WTC11 (cell line): ENCODE results near the gene FAM20C. TPM values are rescaled to one million over a fixed set of nuclear protein-coding genes. Genes with fewer than 3 reads are reported as not detected.
"Not testable (repeated sequence)": the region's sequence is repeated elsewhere in the genome, so short reads cannot be mapped to it uniquely, and the experiment has no call there.

Experiments
- ATAC-seq: fragments of 200-7000 bp; cut with Tn5 transposase; 2 replicates; pipeline ENCODE4 v1.10.0; 2021; ENCODE audit warnings: mild to moderate bottlenecking, moderate library complexity
- CTCF ChIA-PET: fragments of 300-600 bp; sonication (Branson Sonifier 250); formaldehyde crosslinking; loops from one replicate; lab custom pipeline; 2021; ENCODE audit warnings: antibody characterized with exemption; lab: Charles Lee
- POLR2A ChIA-PET: fragments of 350-600 bp; sonication (Branson Sonifier 250); formaldehyde crosslinking; loops from one replicate; lab custom pipeline; 2021; ENCODE audit warnings: antibody characterized with exemption; lab: Charles Lee
- DNase-seq: peaks from one replicate; pipeline ENCODE4 v3.0.0; 2021; ENCODE audit warnings: low spot score
- H3K27ac Mint-ChIP-seq: 2 replicates; pipeline ENCODE4 v1.8.0; 2021; ENCODE audit warnings: mixed read lengths
- H3K27me3 Mint-ChIP-seq: 2 replicates; pipeline ENCODE4 v1.8.0; 2021; ENCODE audit warnings: low read depth, mild to moderate bottlenecking, moderate library complexity, mixed read lengths
- H3K36me3 Mint-ChIP-seq: 2 replicates; pipeline ENCODE4 v1.8.0; 2021; ENCODE audit warnings: mixed read lengths
- H3K4me1 Mint-ChIP-seq: 2 replicates; pipeline ENCODE4 v1.8.0; 2022; ENCODE audit warnings: mixed read lengths
- H3K4me3 Mint-ChIP-seq: 2 replicates; pipeline ENCODE4 v1.8.0; 2021; ENCODE audit warnings: mild to moderate bottlenecking, moderate library complexity, mixed read lengths
- H3K9me3 Mint-ChIP-seq: 2 replicates; pipeline ENCODE4 v1.8.0; 2021; ENCODE audit warnings: mixed read lengths
- E2F5 ChIP-seq: sonication (generic); formaldehyde crosslinking; IDR thresholded peaks from 2 replicates; pipeline ENCODE4 v1.8.1; 2022; ENCODE audit warnings: mild to moderate bottlenecking, moderate library complexity, missing genetic modification reagents
- ELF4 ChIP-seq: sonication (generic); formaldehyde crosslinking; IDR thresholded peaks from 2 replicates; pipeline ENCODE4 v1.8.1; 2022; ENCODE audit warnings: low read depth, mild to moderate bottlenecking, moderate library complexity, missing genetic modification reagents
- EMX1 ChIP-seq: fragments of 250-450 bp; sonication (Bioruptor Pico); IDR thresholded peaks from 2 replicates; pipeline ENCODE4 v1.8.0; 2021; ENCODE audit warnings: mild to moderate bottlenecking
- ETV6 ChIP-seq: sonication (generic); formaldehyde crosslinking; IDR thresholded peaks from 2 replicates; pipeline ENCODE4 v1.8.1; 2022; ENCODE audit warnings: mild to moderate bottlenecking, missing genetic modification reagents
- FOXP1 ChIP-seq: sonication (generic); formaldehyde crosslinking; IDR thresholded peaks from 2 replicates; pipeline ENCODE4 v1.8.0; 2022; ENCODE audit warnings: missing genetic modification reagents, mild to moderate bottlenecking, moderate library complexity, borderline replicate concordance
- NR2C2 ChIP-seq: sonication (generic); formaldehyde crosslinking; IDR thresholded peaks from 2 replicates; pipeline ENCODE4 v1.8.0; 2022; ENCODE audit warnings: mild to moderate bottlenecking, missing genetic modification reagents
- PREB ChIP-seq: sonication (generic); formaldehyde crosslinking; IDR thresholded peaks from 2 replicates; pipeline ENCODE4 v1.8.1; 2022; ENCODE audit warnings: mild to moderate bottlenecking, missing genetic modification reagents, moderate library complexity, borderline replicate concordance
- TCF7 ChIP-seq: sonication (generic); formaldehyde crosslinking; IDR thresholded peaks from 2 replicates; pipeline ENCODE4 v1.8.0; 2022; ENCODE audit warnings: mild to moderate bottlenecking, low read depth, missing genetic modification reagents, moderate library complexity
- TP53 ChIP-seq: sonication (generic); formaldehyde crosslinking; IDR thresholded peaks from 2 replicates; pipeline ENCODE4 v1.8.1; 2023; ENCODE audit warnings: mild to moderate bottlenecking, missing genetic modification reagents
- ZNF121 ChIP-seq: sonication (generic); formaldehyde crosslinking; IDR thresholded peaks from 2 replicates; pipeline ENCODE4 v1.8.0; 2023; ENCODE audit warnings: missing genetic modification reagents
- ZNF219 ChIP-seq: sonication (generic); formaldehyde crosslinking; IDR thresholded peaks from 2 replicates; pipeline ENCODE4 v1.8.0; 2023; ENCODE audit warnings: missing genetic modification reagents, mild to moderate bottlenecking, borderline replicate concordance
- ZNF232 ChIP-seq: sonication (generic); formaldehyde crosslinking; IDR thresholded peaks from 2 replicates; pipeline ENCODE4 v1.8.0; 2022; ENCODE audit warnings: mild to moderate bottlenecking, missing genetic modification reagents
- ZNF263 ChIP-seq: sonication (generic); formaldehyde crosslinking; IDR thresholded peaks from 2 replicates; pipeline ENCODE4 v1.8.1; 2022; ENCODE audit warnings: low read depth, mild to moderate bottlenecking, moderate library complexity, missing genetic modification reagents
- ZNF423 ChIP-seq: fragments of 250-450 bp; sonication (Bioruptor Pico); IDR thresholded peaks from 2 replicates; pipeline ENCODE4 v2.1.2; 2022; ENCODE audit warnings: mild to moderate bottlenecking, moderate library complexity
- ZNF532 ChIP-seq: fragments of 250-450 bp; sonication (Bioruptor Pico); IDR thresholded peaks from 2 replicates; pipeline ENCODE4 v1.9.0; 2021; ENCODE audit warnings: mild to moderate bottlenecking, borderline replicate concordance
- total RNA-seq: library from RNA; stranded (reverse); gene quantifications from 3 replicates; pipeline ENCODE4 v1.2.3, GENCODE V29; 2021
- TF ChIP-seq, protein P1 (sequence below): fragments of 250-450 bp; sonication (Bioruptor Pico); IDR thresholded peaks from 2 replicates; pipeline ENCODE4 v1.9.0; 2021; ENCODE audit warnings: moderate library complexity, mild to moderate bottlenecking, inconsistent platforms, borderline replicate concordance
- TF ChIP-seq, protein P2 (sequence below): sonication (generic); formaldehyde crosslinking; IDR thresholded peaks from 2 replicates; pipeline ENCODE4 v1.8.0; 2023; ENCODE audit warnings: mild to moderate bottlenecking, missing genetic modification reagents

The FAM20C gene
- total RNA-seq, 1 experiment from 2014 or later, result 64.9 TPM

GRCh38 chr7:204326-204725 is 12.0 kb downstream of the FAM20C start (continued):
- TF ChIP-seq EMX1 (no peak), FOXP1 (CRISPR knock-in tag) (no peak), TCF7 (CRISPR knock-in tag) (no peak)
- TF ChIP-seq, protein P1, sequence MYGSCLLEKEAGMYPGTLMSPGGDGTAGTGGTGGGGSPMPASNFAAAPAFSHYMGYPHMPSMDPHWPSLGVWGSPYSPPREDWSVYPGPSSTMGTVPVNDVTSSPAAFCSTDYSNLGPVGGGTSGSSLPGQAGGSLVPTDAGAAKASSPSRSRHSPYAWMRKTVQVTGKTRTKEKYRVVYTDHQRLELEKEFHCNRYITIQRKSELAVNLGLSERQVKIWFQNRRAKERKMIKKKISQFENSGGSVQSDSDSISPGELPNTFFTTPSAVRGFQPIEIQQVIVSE (CRISPR knock-in tag), result no peak

- H3K27ac Mint-ChIP-seq, result no peak overlapping the region
- TF ChIP-seq NR2C2 (CRISPR knock-in tag) (no peak), ZNF121 (CRISPR knock-in tag) (peak; percentile 84), ELF4 (no peak)
- TF ChIP-seq, all 79 proteins: peak for 1
- Mint-ChIP-seq H3K9me3 (no peaks in the 10 kb centered on the region), H3K36me3 (peaks cover 41% of the 10 kb centered on the region), H3K4me3 (no peak overlapping the region), H3K27me3 (no peaks in the 10 kb centered on the region), H3K4me1 (peaks cover 4% of the 10 kb centered on the region; the same call in 1 of the 2 replicates)
- CTCF ChIA-PET, result interaction anchor here (0.7 kb wide), 1 partner anchor 141 kb away, joined by 3 read pairs; no protein-coding TSS in a partner anchor
- DNase-seq (no peak), ATAC-seq (no peak)
- POLR2A ChIA-PET, result no interaction called here
Observed at GRCh38 chr7:205115-206010, 13.0 kb downstream of the FAM20C start.

DNA sequence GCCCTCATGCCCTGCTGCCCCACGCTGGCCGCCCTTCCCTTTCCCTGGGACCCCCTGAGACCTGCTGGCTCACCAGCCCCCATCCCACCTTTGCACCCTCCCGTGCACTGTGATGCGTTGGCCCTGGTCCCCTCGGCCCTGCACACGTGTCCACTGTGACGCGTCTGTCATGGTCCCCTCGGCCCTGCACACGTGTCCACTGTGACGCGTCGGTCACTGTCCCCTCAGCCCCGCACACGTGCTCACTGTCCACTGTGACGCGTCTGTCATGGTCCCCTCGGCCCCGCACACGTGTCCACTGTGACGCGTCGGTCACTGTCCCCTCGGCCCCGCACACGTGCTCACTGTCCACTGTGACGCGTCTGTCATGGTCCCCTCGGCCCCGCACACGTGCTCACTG is 14.0 kb downstream of the FAM20C start:
- Mint-ChIP-seq H3K36me3 (peaks cover 41% of the 10 kb centered on the region), H3K27ac (peak overlapping the region; percentile 57; the same call in 1 of the 2 replicates)
- H3K9me3 Mint-ChIP-seq, H3K4me3 Mint-ChIP-seq, ATAC-seq, POLR2A ChIA-PET, H3K27me3 Mint-ChIP-seq, CTCF ChIA-PET, DNase-seq, H3K4me1 Mint-ChIP-seq: not testable (repeated sequence)

DNA sequence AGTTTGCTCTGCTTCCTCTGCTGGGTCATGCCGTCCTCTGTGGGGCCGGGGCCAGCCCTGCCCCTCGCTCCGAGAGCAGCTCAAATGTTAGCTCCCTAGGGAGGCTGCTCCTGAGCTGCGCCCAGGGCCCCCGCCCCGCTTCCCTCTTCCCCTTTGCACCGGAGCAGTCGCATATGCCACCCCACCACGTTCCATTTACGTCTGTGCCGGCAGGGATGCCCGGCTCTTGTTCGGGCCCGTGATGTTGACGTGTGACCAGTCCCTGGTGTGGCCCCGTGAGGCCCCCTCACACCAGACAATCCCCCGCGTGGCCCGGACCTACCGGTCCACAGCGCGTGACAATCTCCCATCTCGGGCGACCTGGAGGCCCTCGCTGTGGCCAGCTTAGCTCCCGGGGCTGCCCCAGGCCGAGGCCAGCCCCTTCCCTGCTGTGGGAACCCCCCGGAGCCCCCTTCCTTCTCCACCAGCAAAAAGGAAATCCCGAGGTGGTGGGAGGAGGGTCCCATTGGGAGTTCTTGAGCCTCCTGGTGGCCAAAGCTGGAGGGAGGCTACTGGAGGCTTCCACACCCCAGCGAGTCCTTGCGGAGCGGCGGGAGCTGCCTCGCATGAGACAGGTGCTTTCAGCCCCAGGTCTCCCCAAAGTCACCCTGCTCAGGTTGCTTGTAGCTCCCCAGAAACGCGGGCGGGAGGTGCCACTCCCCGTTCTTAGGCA is 15.2 kb downstream of the FAM20C start:
- DNase-seq (peak; percentile 48), ATAC-seq (peak; percentile 60)
- Mint-ChIP-seq H3K36me3 (peaks cover 36% of the 10 kb centered on the region), H3K9me3 (no peaks in the 10 kb centered on the region), H3K27me3 (no peaks in the 10 kb centered on the region), H3K4me3 (no peak overlapping the region), H3K27ac (peak overlapping the region; percentile 32; the same call in 1 of the 2 replicates), H3K4me1 (peaks cover 4% of the 10 kb centered on the region; the same call in 1 of the 2 replicates)
- TF ChIP-seq ZNF263 (CRISPR knock-in tag), result no peak
- no peak for TF ChIP-seq E2F5 (CRISPR knock-in tag)
- TF ChIP-seq TP53 (CRISPR knock-in tag), result no peak
- no peak for TF ChIP-seq ZNF219
- no peak for TF ChIP-seq PREB (CRISPR knock-in tag)
- TF ChIP-seq, protein P2, sequence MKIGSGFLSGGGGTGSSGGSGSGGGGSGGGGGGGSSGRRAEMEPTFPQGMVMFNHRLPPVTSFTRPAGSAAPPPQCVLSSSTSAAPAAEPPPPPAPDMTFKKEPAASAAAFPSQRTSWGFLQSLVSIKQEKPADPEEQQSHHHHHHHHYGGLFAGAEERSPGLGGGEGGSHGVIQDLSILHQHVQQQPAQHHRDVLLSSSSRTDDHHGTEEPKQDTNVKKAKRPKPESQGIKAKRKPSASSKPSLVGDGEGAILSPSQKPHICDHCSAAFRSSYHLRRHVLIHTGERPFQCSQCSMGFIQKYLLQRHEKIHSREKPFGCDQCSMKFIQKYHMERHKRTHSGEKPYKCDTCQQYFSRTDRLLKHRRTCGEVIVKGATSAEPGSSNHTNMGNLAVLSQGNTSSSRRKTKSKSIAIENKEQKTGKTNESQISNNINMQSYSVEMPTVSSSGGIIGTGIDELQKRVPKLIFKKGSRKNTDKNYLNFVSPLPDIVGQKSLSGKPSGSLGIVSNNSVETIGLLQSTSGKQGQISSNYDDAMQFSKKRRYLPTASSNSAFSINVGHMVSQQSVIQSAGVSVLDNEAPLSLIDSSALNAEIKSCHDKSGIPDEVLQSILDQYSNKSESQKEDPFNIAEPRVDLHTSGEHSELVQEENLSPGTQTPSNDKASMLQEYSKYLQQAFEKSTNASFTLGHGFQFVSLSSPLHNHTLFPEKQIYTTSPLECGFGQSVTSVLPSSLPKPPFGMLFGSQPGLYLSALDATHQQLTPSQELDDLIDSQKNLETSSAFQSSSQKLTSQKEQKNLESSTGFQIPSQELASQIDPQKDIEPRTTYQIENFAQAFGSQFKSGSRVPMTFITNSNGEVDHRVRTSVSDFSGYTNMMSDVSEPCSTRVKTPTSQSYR, result no peak
- no peak for TF ChIP-seq ZNF232 (CRISPR knock-in tag)
- no peak for TF ChIP-seq ETV6 (CRISPR knock-in tag)
- TF ChIP-seq ZNF423, result no peak
- TF ChIP-seq ZNF532 (CRISPR knock-in tag), result no peak
- POLR2A ChIA-PET, result no interaction called here
- CTCF ChIA-PET, result interaction anchor here (0.6 to 2.6 kb wide), 12 partner anchors 9 to 144 kb away, joined by 3 to 8 read pairs (median 3); partner anchors contain the start of gene FAM20C
